GM21360 (cell line): ENCODE measurements around the gene IP6K1.
"Not testable (repeated sequence)": the region's sequence is repeated elsewhere in the genome, so short reads cannot be mapped to it uniquely, and the experiment has no call there.

Source experiments
- ATAC-seq: cut with Tn5 transposase; IDR thresholded peaks from one replicate; pipeline ENCODE4 v1.9.1; 2021; ENCODE audit warnings: mild to moderate bottlenecking, moderate library complexity; ENCODE audit not compliant: unreplicated experiment

Gene IP6K1

GRCh38 chr3:49794431-49794830, 8.1 kb upstream of the IP6K1 start:
- no peak for ATAC-seq

GRCh38 chr3:49793486-49794085, 7.2 kb upstream of the IP6K1 start:
- ATAC-seq: no peak

GRCh38 chr3:49792371-49793150, 6.2 kb upstream of the IP6K1 start:
- ATAC-seq: no peak

GRCh38 chr3:49791571-49791970, 5.2 kb upstream of the IP6K1 start:
- no peak for ATAC-seq

DNA sequence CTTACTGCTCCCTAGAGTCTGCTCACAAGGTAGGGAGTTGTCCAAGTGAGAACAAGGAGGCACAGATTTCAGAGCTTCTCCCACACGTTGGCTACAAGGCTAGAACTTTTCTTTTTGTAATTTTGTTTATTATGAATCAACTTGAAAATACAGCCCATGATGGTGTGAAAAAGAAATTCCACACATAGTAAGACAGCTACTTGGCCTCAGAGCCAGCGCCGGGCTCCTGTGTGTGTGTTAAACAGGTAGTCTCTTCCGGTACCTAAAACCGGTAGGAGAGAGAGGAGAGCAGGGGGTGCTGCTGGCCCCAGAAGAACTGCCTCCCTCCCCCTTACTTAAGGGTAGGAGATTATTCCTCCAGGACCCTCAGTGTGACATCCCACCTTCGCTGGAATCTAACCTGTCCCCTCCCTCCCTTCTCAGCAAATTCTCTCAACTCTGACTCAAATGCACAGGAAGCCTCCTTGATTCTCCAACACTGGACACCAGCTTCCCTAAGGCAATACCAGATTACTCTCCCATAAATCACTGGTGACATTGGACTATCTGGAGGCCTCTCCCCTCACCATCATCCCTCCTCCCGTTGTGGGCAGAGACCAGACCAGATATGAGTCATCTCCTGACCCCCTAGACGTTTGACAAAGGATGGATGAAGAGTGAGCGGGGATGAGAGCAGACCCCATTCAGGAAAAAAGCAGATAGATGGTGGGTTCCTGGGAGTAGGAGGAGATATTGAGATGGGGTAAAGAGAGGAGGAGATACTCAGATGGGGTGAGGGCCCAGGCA, 4.5 kb upstream of the IP6K1 start:
- ATAC-seq: no peak

- no peak for ATAC-seq
Observed at GRCh38 chr3:49788056-49788455, 1.7 kb upstream of the IP6K1 start.

GRCh38 chr3:49787536-49787935, 1.2 kb upstream of the IP6K1 start:
- ATAC-seq: no peak

DNA sequence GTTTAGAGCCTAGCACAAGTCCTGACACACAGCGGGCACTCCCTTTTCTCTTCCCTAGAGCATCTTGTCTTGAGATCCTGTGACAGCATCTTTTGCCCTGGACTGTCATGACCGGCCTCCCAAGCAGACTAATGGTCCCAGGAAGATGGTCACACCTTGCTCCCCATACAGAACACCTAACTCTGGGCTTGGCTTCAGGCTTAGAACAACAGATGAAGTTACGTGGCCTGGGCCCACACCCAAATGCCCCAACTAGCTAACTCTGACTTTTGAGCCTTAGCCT, 781 bp upstream of the IP6K1 start:
- ATAC-seq: no peak

- ATAC-seq: peak; percentile 32
Observed at GRCh38 chr3:49785565-49786356, 581 bp downstream of the IP6K1 start.

DNA sequence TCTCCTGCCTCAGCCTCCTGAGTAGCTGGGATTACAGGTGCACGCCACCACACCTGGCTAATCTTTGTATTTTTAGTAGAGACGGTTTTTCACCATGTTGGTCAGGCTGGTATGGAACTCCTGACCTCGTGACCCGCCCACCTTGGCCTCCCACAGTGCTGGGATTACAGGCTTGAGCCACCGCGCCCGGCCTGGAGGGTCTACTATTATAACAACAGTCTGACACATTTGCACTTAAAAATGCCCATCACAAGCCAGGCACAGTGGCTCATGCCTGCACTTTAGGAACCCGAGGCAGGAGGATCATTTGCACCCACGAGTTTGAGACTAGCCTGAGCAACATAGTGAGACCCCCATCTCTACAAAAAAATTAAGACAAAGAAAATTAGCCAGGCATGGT, 4.1 kb downstream of the IP6K1 start:
- ATAC-seq: not testable (repeated sequence)

GRCh38 chr3:49781415-49782199, 4.7 kb downstream of the IP6K1 start:
- ATAC-seq: no peak

DNA sequence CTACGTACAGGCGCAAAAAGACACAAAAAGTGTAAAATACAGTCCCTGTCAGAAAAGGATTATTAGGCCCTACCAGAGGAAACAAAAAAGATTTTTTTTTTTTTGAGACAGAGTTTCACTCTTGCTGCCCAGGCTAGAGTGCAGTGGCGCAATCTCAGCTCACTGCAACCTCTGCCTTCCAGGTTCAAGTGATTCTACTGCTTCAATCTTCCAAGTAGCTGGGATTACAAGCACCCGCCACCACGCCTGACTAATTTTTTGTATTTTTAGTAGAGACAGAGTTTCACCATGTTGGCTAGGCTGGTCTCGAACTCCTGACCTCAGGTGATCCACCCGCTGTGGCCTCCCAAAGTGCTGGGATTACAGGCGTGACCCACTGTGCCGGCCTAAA, 5.4 kb downstream of the IP6K1 start:
- not testable (repeated sequence) for ATAC-seq

DNA sequence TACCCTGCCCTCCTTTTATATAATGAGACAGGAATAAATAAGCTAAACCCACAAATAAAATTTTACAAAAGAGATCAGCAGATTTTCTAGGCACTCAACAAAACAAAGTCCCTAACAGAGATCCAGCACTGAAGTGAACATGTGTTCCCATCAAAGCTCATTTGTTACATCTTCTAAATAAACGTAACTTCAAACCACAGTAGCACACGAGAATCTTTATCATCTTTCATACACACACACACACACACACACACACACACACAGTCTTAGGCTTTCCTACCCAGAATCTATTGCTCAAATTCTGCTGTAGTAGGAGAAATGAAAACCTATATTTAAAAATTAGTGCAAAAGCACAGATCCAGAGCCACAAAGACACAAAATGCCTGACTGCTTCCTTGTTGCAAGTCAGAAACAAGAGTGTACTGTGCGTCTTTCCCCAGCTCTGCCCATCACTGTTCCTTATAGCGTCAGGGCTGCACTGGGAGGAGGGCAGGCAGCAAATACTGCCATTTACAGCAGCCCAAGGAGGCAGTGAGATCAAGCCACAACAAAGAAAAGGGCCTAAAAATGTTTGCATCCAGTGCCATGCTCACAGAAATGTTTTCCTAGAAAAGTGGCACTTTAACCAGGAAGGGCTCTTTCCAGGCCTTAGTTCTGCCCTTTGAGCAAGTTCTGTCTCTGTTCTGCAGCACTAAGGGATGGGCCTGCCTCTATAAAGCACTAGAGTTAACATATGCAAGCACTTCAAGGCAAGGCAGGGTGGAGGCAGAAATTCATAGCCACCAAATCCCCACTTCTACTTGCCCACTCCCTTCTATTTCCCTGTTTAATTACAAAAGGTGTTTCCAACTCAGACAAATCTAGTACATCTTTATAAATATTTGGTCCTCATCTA, 6.0 kb downstream of the IP6K1 start:
- ATAC-seq: no peak

DNA sequence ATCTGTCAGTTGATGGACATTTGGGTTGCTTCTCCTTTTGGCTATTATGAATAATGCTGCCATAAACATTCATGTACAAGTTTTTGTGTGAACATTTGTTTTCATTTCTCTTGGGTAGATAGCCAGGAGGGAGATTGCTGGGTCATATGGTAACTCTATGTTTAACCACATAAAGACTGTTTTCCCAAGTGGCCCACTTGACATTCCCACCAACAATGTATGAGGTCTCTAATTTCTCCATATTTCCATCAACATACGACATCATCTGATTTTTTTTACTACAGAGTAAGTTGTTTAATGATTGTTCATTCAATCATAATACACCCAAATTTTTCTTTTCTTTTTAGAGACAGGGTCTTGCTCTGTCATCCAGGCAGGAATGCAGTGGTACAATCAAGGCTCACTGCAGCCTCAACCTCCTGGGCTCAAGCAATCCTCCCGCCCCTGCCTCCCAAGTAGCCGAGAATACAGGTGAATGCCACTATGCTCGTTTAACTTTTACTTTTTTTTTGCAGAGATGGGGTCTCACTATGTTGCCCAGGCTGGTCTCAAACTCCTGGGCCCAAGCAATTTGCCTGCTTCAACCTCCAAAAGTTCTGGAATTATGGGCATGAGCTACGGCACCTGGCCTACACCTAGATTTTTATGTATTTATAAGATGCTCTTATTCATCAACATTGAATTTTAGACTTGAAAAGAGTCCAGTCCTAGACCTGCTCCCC, 6.8 kb downstream of the IP6K1 start:
- ATAC-seq: no peak

GRCh38 chr3:49776101-49776500, 10.2 kb downstream of the IP6K1 start:
- not testable (repeated sequence) for ATAC-seq

DNA sequence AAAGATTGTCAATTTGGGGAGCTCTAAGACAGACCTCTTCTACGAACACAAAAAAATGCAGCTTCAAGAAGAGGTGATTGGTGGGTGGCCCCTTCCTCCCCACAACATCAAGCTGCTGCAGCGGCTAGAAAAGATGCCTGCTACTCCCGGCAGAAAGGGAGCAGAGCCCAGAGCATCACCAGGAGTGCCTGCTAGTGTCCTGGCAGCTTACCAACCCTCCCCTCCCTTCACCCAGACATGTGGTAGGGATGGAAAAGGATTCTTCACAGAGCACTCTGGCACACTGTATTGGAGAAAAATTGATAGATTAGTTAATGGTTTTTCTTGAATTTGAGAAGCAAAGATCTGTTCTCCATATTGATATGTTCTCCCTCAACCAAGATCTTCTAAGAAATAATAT, 10.8 kb downstream of the IP6K1 start:
- ATAC-seq: no peak

GRCh38 chr3:49772703-49773102, 13.6 kb downstream of the IP6K1 start:
- ATAC-seq: no peak

DNA sequence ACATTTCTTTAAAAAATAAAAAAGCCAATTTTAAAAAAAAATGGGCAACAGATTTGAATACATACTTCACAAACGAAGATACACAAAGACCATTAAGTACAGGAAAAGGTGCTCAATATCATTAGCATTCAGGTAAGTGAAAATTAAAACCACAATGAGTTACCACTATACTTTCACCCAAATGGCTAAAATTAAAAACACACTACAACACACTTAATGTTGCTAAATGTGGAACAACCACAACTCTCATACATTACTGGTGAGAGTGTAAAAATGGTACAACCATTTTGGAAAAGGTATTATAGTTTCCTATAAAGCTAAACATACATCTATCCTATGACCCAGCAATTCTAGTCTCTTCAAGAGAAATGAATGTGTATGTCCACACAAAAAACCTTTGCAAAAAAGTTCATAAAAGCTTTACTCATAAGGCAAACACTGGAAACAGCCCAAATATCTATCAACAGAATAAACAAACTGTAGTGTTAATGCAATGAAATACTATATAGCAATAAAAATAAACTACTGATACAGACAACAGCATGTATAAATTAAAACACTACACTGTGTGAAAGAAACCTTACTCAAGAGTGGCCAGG, 14.9 kb downstream of the IP6K1 start:
- no peak for ATAC-seq

GRCh38 chr3:49769926-49770325, 16.4 kb downstream of the IP6K1 start:
- ATAC-seq: no peak
